T-cell (primary cell): Measurements from ENCODE around the gene TNFAIP8L1. TPM values are rescaled to one million over a fixed set of nuclear protein-coding genes. Genes with fewer than 3 reads are reported as not detected.

Source experiments
- ATAC-seq, 4 experiments: fragments of 200-7000 bp in 3 of 4; fragments of 150-1000 bp in 1 of 4; cut with Tn5 transposase; replicated peaks in 1 of 4; 1 replicate in 3 of 4; 2 replicates in 1 of 4; pipeline ENCODE4 v1.10.0; 2021; ENCODE audit warnings: moderate library complexity in 3 of 4, mild to moderate bottlenecking in 2 of 4, moderate number of reproducible peaks in 1 of 4
- CTCF ChIA-PET, 2 donors: fragments of 300-600 bp; sonication (Branson Sonifier 250); formaldehyde crosslinking; loops; one replicate each; lab custom pipeline; 2022; ENCODE audit warnings: antibody characterized with exemption in 2 of 2; lab: Charles Lee
- POLR2A ChIA-PET, 2 donors: fragments of 300-600 bp; sonication (Branson Sonifier 250); formaldehyde crosslinking; loops; one replicate each; lab custom pipeline; 2022; ENCODE audit warnings: antibody characterized with exemption in 2 of 2; lab: Charles Lee
- DNase-seq, 35 experiments: peaks; one replicate each; pipeline versions ENCODE4 v3.0.0 to v3.0.0-alpha.2; 2013 to 2023
- H3K27ac ChIP-seq: one replicate; pipeline ENCODE4 v1.5.1; 2013; ENCODE audit warnings: low read length
- H3K27me3 ChIP-seq, 2 experiments: replicated peaks in 1 of 2; 1 replicate in 1 of 2; 2 replicates in 1 of 2; pipeline versions ENCODE4 v1.6.1 to v1.7.0; 2013; ENCODE audit warnings: low read length in 1 of 2, mixed read lengths in 1 of 2; ENCODE audit not compliant: control insufficient read depth in 2 of 2, insufficient read depth in 2 of 2; ENCODE audit errors: extremely low read depth in 1 of 2
- H3K36me3 ChIP-seq, 2 donors: 1 replicate in 1 of 2; 2 replicates in 1 of 2; pipeline versions ENCODE4 v1.6.1 to v1.7.0; 2013; ENCODE audit warnings: low read length in 1 of 2; ENCODE audit not compliant: control insufficient read depth in 2 of 2, insufficient read depth in 1 of 2; ENCODE audit errors: extremely low read depth in 1 of 2
- H3K4me1 ChIP-seq, 2 experiments: 1 replicate in 1 of 2; 2 replicates in 1 of 2; pipeline versions ENCODE4 v1.6.1 to v1.7.0; 2013; ENCODE audit warnings: low read length in 2 of 2, mixed read lengths in 1 of 2; ENCODE audit not compliant: insufficient read depth in 2 of 2, control insufficient read depth in 1 of 2; ENCODE audit errors: extremely low read depth in 1 of 2
- H3K4me3 ChIP-seq, 2 donors: 1 replicate in 1 of 2; 2 replicates in 1 of 2; pipeline versions ENCODE4 v1.5.1 to v1.7.0; 2013; ENCODE audit warnings: mild to moderate bottlenecking in 2 of 2, low read length in 1 of 2, moderate library complexity in 1 of 2; ENCODE audit not compliant: control insufficient read depth in 1 of 2; ENCODE audit errors: extremely low read depth in 1 of 2
- H3K9me3 ChIP-seq: 2 replicates; pipeline ENCODE4 v1.7.0; 2013
- H3K27ac Mint-ChIP-seq, 2 donors: one replicate each; pipeline ENCODE4 v1.8.0; 2020 to 2021; ENCODE audit warnings: mild to moderate bottlenecking in 2 of 2, mixed read lengths in 2 of 2
- H3K27me3 Mint-ChIP-seq, 2 donors: one replicate each; pipeline ENCODE4 v1.8.0; 2021 to 2022; ENCODE audit warnings: mixed read lengths in 2 of 2
- H3K36me3 Mint-ChIP-seq: one replicate; pipeline ENCODE4 v1.8.0; 2021; ENCODE audit warnings: mixed read lengths
- H3K4me1 Mint-ChIP-seq, 3 donors: one replicate each; pipeline ENCODE4 v1.8.0; 2020 to 2022; ENCODE audit warnings: mixed read lengths in 3 of 3, mild to moderate bottlenecking in 1 of 3
- H3K4me3 Mint-ChIP-seq, 3 donors: one replicate each; pipeline ENCODE4 v1.8.0; 2020 to 2022; ENCODE audit warnings: mild to moderate bottlenecking in 3 of 3, mixed read lengths in 3 of 3, moderate library complexity in 3 of 3
- H3K9me3 Mint-ChIP-seq, 3 donors: one replicate each; pipeline ENCODE4 v1.8.0; 2020 to 2022; ENCODE audit warnings: mixed read lengths in 3 of 3
- WGBS: methylation state at CpG from one replicate; pipeline ENCODE4 v1.1.5; 2013; ENCODE audit warnings: missing lambda C conversion rate; ENCODE audit not compliant: insufficient coverage; 5-methylcytosine and 5-hydroxymethylcytosine counted together
- total RNA-seq, 35 experiments: library from RNA in 6 of 35; stranded (reverse) in 6 of 35; fragments of 120-200 nt in 1 of 35; gene quantifications; one replicate each; pipeline versions ENCODE4 v1.2.1 to v1.2.4 and lab custom pipeline; 2013 to 2026

Gene TNFAIP8L1
- total RNA-seq, 5 donors from 2014 or later (not counting 1 experiment from before 2014, with no cell fraction given), result 10.8 to 23.0 (median 19.5) TPM

DNA sequence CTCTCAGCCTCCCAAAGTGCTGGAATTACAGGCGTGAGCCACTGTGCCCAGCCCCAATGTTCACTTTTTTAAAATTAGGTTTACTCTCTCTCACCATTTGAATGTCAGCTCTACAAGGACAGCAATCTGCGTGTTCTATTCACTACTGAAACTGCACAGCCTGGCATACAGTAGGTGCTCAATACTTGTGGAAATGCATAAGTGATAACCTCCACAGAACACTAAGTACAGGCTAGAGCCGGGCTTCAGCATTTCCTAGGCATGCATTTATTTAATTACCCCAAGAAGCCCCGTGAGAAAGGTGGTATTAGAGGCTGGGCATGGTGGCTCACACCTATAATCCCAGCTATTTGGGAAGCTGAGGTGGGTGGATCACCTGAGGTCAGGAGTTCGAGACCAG, 33.1 kb upstream of the TNFAIP8L1 start:
- H3K27ac ChIP-seq, result no peak overlapping the region
- H3K9me3 ChIP-seq, result no peaks in the 10 kb centered on the region
- Mint-ChIP-seq H3K27me3 (peaks cover 19 to 34% of the 10 kb centered on the region in 2 donors), H3K27ac (no peak overlapping the region), H3K36me3 (no peaks in the 10 kb centered on the region), H3K4me3 (no peak overlapping the region), H3K9me3 (no peaks in the 10 kb centered on the region), H3K4me1 (no peaks in the 10 kb centered on the region)
- DNase-seq, result no peak
- CTCF ChIA-PET, result no interaction called here
- POLR2A ChIA-PET, result no interaction called here
- no peaks in the 10 kb centered on the region for H3K4me1 ChIP-seq
- WGBS, result no CpG with 5 or more reads among the region's 5 CpGs
- no peaks in the 10 kb centered on the region for H3K36me3 ChIP-seq
- H3K27me3 ChIP-seq, result peaks cover 0 to 57% of the 10 kb centered on the region in 2 experiments
- no peak overlapping the region for H3K4me3 ChIP-seq
- ATAC-seq, result no peak

DNA sequence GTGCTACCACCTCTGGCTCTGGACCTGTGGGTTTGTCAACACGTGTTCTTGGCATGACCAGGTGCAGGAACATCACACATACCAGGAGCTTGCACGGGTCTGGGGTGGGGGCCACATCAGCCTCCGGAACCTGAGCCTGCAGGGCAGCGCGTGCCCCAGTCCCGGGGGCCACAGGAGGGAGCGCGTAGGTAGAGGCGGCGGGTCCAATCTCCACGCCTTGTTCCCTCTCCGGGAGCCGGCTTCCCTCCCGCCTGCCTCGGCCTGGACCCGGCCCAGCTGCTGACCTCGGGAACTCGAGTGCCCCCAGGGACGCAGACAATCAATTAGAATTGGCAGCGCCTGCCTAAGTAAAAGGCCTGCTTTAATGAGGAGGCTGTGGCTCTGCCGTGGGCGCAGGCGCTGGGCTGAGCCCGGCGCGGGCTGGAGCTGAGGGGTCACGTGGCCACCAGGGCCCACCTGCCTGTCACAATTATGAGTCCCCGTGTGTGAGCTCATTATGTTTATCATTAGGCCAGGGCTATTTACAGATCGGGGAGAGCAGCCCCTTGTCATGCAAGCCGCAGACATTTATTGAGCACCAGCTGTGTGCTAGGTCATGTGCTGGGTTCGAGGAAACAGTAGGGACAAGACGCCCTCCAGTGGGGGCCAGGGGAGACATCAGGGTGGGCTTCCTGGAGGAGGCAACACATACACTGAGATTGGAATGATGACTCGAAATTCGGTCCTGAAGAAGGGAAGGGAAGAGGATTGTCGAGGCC, 32.2 kb upstream of the TNFAIP8L1 start:
- CTCF ChIA-PET, result no interaction called here

DNA sequence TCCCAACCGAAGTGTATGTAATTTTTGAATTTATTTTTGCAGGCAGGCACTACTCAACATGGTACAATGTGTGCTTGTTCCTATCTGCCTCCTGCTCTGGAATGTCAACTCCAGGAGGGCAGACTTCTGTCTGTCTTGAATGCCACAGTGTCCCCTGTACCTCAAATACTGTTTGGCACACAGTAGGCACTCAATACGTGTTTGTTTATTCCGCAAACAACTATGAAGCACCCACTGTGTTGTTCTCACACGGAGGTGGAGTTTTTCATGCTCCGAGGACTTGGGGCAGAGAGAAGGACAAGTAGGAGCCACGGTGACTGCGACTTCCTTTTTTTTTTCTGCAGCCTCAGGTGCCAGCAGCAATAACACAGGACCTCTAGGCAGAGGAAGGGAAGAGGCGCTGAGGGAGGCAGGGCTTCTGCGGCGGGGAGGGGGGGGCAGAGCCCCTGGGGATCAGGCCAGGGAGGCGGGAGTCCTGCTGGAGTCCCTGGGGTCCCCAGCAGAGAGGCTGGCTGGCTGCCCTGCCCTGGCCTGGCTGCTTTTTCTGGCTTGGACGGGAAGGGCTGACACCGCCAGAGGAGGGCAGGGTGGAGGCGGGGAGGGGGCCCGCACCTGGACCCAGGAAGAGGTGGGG, 29.3 kb upstream of the TNFAIP8L1 start:
- ChIA-PET CTCF (interaction anchor here in 1 of 2 donors (0.7 kb wide), 1 partner anchor 13 kb away, joined by 10 read pairs; no protein-coding TSS in a partner anchor), POLR2A (no interaction called here)
- Histone ChIP-seq H3K4me3 (no peak overlapping the region), H3K4me1 (no peaks in the 10 kb centered on the region), H3K36me3 (no peaks in the 10 kb centered on the region), H3K27ac (no peak overlapping the region), H3K9me3 (no peaks in the 10 kb centered on the region), H3K27me3 (peaks cover 0 to 55% of the 10 kb centered on the region in 2 experiments)
- Mint-ChIP-seq H3K4me3 (no peak overlapping the region), H3K4me1 (no peaks in the 10 kb centered on the region), H3K9me3 (no peaks in the 10 kb centered on the region), H3K36me3 (no peaks in the 10 kb centered on the region), H3K27me3 (peaks cover 23 to 33% of the 10 kb centered on the region in 2 donors), H3K27ac (no peak overlapping the region)
- DNase-seq, result no peak
- 11% methylated on average over 12 of the region's 15 CpGs for WGBS
- ATAC-seq, result no peak

More for the DNA sequence above, 32.2 kb upstream of the TNFAIP8L1 start:
- ATAC-seq (no peak), DNase-seq (no peak)
- no peaks in the 10 kb centered on the region for H3K9me3 ChIP-seq
- peaks cover 0 to 55% of the 10 kb centered on the region in 2 experiments for H3K27me3 ChIP-seq
- Mint-ChIP-seq H3K27ac (no peak overlapping the region), H3K27me3 (peaks cover 19 to 32% of the 10 kb centered on the region in 2 donors), H3K4me1 (no peaks in the 10 kb centered on the region), H3K9me3 (no peaks in the 10 kb centered on the region), H3K36me3 (no peaks in the 10 kb centered on the region), H3K4me3 (no peak overlapping the region)
- no peaks in the 10 kb centered on the region for H3K36me3 ChIP-seq
- no peak overlapping the region for H3K27ac ChIP-seq
- no peaks in the 10 kb centered on the region for H3K4me1 ChIP-seq
- POLR2A ChIA-PET, result no interaction called here
- no peak overlapping the region for H3K4me3 ChIP-seq
- 20% methylated on average over 34 of the region's 35 CpGs for WGBS

DNA sequence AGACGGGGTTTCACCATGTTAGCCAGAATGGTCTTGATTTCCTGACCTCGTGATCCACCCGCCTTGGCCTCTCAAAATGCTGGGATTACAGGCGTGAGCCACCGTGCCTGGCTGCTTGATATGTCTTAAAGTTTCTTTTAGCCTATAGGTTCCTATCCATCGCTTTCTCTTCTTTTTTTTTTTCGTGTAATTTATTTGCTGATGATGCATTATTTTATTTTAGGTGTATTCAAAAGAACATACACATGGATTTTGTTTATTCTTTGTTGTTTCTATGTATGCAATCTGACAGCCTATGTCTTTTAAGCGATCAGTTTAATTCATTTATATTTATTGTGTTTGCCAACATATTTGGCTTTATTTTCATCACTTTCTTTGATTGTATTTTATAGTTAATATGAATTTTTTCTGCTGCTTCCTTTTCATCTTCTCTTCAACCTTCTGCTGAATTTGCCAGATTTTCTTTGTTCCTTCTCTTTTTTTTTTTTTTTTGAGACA, 26.0 kb upstream of the TNFAIP8L1 start:
- no peaks in the 10 kb centered on the region for H3K36me3 ChIP-seq
- H3K4me1 ChIP-seq, result no peaks in the 10 kb centered on the region
- H3K4me3 ChIP-seq, result no peak overlapping the region
- WGBS, result 86% methylated on average over 1 of the region's 8 CpGs
- no peaks in the 10 kb centered on the region for H3K9me3 Mint-ChIP-seq
- peaks cover 0 to 43% of the 10 kb centered on the region in 2 experiments for H3K27me3 ChIP-seq
- no peaks in the 10 kb centered on the region for H3K4me1 Mint-ChIP-seq
- no peaks in the 10 kb centered on the region for H3K9me3 ChIP-seq
- H3K27me3 Mint-ChIP-seq, result peaks cover 21 to 25% of the 10 kb centered on the region in 2 donors
- DNase-seq (no peak), ATAC-seq (no peak)
- POLR2A ChIA-PET, result no interaction called here
- H3K4me3 Mint-ChIP-seq, result no peak overlapping the region
- CTCF ChIA-PET, result no interaction called here
- no peaks in the 10 kb centered on the region for H3K36me3 Mint-ChIP-seq
- H3K27ac ChIP-seq, result no peak overlapping the region
- H3K27ac Mint-ChIP-seq, result no peak overlapping the region

DNA sequence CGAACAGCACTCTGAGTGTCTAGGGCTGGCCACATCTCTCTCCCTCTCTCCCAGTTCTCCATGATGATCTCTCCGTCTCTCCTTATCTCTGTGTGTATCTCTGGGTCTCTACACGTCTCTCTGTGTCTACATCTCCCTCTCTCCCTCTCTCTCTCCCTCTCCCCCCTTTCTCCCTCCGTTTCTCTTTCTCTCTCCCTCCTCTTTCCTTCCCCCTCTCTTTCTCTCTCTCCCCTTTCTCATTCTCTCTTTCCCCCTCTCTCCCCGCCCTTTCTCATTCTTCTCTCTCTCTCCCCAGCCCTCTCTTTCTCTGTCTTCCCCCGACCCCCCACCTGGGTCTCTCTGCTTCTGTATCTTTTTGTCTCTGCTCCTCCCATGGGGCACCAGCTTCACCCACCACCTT, 21.3 kb upstream of the TNFAIP8L1 start:
- POLR2A ChIA-PET, result no interaction called here
- DNase-seq, result no peak
- Histone ChIP-seq H3K36me3 (no peaks in the 10 kb centered on the region), H3K4me3 (no peak overlapping the region), H3K27ac (no peak overlapping the region), H3K4me1 (no peaks in the 10 kb centered on the region), H3K27me3 (peaks cover 0 to 52% of the 10 kb centered on the region in 2 experiments), H3K9me3 (no peaks in the 10 kb centered on the region)
- H3K36me3 Mint-ChIP-seq, result no peaks in the 10 kb centered on the region
- H3K9me3 Mint-ChIP-seq, result no peaks in the 10 kb centered on the region
- H3K27me3 Mint-ChIP-seq, result peaks cover 12 to 23% of the 10 kb centered on the region in 2 donors
- H3K27ac Mint-ChIP-seq, result no peak overlapping the region
- CTCF ChIA-PET, result no interaction called here
- 37% methylated on average over 4 of the region's 6 CpGs for WGBS
- no peaks in the 10 kb centered on the region for H3K4me1 Mint-ChIP-seq
- no peak for ATAC-seq
- H3K4me3 Mint-ChIP-seq, result no peak overlapping the region

DNA sequence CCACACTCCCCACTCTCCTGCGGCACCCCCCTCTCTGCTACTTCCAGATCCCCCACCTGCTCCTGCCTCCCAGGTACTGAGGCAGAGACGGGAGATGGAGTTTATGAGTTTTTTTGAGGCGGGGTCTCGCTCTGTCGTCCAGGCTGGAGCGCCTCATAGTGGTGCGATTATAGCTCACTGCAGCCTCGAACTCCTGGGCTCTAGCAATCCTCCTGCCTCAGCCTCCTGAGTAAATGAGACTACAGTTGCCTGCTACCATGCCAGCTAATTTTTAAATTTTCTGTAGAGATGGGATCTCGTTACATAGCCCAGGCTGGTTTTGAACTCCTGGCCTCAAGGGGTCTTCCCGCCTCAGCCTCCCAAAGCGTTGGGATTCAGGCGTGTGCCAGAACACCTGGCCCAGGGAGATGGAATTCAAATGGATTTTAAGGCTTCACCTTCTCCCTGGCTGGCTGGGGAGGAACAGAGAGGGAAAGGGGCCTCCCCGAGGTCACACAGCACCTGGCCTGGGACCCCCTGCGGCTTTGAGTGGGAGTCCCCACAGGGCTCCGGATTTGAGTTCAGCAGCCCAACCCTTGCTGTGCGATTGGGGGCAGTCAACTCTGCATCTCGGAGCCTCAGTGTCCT, 19.5 kb upstream of the TNFAIP8L1 start:
- Histone ChIP-seq H3K4me1 (no peaks in the 10 kb centered on the region), H3K27me3 (peaks cover 0 to 58% of the 10 kb centered on the region in 2 experiments), H3K4me3 (no peak overlapping the region), H3K27ac (no peak overlapping the region), H3K36me3 (no peaks in the 10 kb centered on the region), H3K9me3 (no peaks in the 10 kb centered on the region)
- H3K27me3 Mint-ChIP-seq, result peaks cover 12 to 27% of the 10 kb centered on the region in 2 donors
- no peak overlapping the region for H3K4me3 Mint-ChIP-seq
- CTCF ChIA-PET, result no interaction called here
- DNase-seq, result no peak
- no peaks in the 10 kb centered on the region for H3K4me1 Mint-ChIP-seq
- H3K27ac Mint-ChIP-seq, result no peak overlapping the region
- H3K9me3 Mint-ChIP-seq, result no peaks in the 10 kb centered on the region
- POLR2A ChIA-PET, result no interaction called here
- 76% methylated on average over 10 of the region's 17 CpGs for WGBS
- H3K36me3 Mint-ChIP-seq, result no peaks in the 10 kb centered on the region
- no peak for ATAC-seq
